ENCODE results near the gene ANKMY1. TPM values are rescaled to one million over a fixed set of nuclear protein-coding genes. Genes with fewer than 3 reads are reported as not detected.
A peak's percentile ranks its signal among the peaks of the same experiment; 100 is the strongest.

Gene ANKMY1
- total and polyA plus RNA-seq, 3 donors from 2014 or later: 57.3 to 92.5 (median 75.7) TPM

DNA sequence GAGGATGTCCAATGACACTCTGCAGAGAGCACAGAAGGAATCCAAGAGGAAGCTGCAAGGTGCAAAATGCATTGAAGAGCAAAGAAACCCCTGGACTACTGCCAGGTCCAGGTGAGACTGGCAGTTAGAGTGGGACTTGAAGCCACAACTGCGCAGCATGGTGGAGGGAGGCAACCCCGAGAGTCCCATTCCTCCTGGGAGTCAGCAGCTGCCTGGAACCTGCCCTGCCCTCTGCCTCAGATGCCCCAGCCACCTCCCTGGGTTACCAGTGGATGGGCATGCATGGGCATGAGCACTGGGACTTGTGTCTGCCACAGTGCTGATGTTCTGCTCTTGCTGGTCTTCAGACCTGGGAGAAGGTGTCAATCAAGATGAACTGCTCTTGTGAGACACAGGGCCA is 43.2 kb downstream of the ANKMY1 start:
- TF ChIP-seq, protein P1, sequence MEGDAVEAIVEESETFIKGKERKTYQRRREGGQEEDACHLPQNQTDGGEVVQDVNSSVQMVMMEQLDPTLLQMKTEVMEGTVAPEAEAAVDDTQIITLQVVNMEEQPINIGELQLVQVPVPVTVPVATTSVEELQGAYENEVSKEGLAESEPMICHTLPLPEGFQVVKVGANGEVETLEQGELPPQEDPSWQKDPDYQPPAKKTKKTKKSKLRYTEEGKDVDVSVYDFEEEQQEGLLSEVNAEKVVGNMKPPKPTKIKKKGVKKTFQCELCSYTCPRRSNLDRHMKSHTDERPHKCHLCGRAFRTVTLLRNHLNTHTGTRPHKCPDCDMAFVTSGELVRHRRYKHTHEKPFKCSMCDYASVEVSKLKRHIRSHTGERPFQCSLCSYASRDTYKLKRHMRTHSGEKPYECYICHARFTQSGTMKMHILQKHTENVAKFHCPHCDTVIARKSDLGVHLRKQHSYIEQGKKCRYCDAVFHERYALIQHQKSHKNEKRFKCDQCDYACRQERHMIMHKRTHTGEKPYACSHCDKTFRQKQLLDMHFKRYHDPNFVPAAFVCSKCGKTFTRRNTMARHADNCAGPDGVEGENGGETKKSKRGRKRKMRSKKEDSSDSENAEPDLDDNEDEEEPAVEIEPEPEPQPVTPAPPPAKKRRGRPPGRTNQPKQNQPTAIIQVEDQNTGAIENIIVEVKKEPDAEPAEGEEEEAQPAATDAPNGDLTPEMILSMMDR (IDR thresholded peaks at IDR 0.05): no peak
- no peak for TF ChIP-seq POLR2A (IDR thresholded peaks at IDR 0.05)
- intact Hi-C loops (cut with DNase I; ENCODE audit: low total_unique reads): no loop called here
- no peaks in the 10 kb centered on the region for H3K36me3 ChIP-seq (ENCODE audit: low read depth, missing control alignments)
- no peaks in the 10 kb centered on the region for H3K4me1 ChIP-seq
- no peak for DNase-seq
- no peak overlapping the region for H3K4me3 ChIP-seq
- WGBS, 2 donors: 97 to 100% methylated on average over 1 to 2 of the region's 2 CpGs
- H3K27me3 ChIP-seq: no peaks in the 10 kb centered on the region
- H3K27ac ChIP-seq: no peak overlapping the region
- no peaks in the 10 kb centered on the region for H3K9me3 ChIP-seq

DNA sequence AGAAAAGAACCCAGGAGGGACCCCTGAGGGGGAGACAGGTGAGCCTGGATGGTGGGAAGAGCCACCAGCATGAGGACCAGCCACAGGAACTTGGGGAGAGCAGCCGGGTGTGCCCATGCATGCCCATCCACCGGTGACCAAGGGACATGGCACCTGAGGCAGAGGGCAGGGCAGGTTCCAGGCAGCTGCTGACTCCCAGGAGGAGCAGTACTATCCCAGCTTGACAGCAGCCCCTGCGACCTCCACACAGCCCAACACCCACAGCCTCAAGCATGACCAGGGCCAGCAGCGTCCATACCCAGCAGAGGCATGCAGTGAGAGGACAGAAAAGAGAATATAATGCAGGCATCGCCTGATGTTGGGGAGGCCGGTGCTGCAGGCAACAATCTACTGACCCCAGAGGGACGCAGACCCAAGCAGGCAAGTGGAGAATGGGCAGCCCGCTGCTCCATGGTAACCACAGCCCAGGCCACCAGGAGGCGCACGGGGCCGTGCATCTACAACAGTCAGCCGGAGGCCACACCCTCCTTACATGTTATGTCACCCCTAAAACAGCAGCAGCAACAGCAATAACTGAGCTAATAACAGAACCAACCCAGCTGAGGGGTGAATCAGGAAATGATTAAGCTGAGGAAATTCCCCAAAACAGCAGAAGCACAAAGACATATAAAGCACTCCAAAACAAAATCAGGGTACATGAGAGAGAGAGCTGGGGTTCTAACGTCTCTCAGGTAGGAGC is 44.1 kb downstream of the ANKMY1 start:
- TF ChIP-seq, protein P1 (IDR thresholded peaks at IDR 0.05): peak; percentile 53 to 63 (median 55)
- no peak for TF ChIP-seq POLR2A (IDR thresholded peaks at IDR 0.05)
- 60 to 63% methylated on average over 11 to 13 of the region's 13 CpGs for WGBS, 2 donors
- Histone ChIP-seq H3K27ac (no peak overlapping the region), H3K9me3 (no peaks in the 10 kb centered on the region), H3K36me3 (ENCODE audit: low read depth, missing control alignments) (no peaks in the 10 kb centered on the region), H3K4me1 (no peaks in the 10 kb centered on the region), H3K27me3 (no peaks in the 10 kb centered on the region), H3K4me3 (no peak overlapping the region)
- intact Hi-C loops (cut with DNase I; ENCODE audit: low total_unique reads): no loop called here
- DNase-seq: peak; percentile 84

DNA sequence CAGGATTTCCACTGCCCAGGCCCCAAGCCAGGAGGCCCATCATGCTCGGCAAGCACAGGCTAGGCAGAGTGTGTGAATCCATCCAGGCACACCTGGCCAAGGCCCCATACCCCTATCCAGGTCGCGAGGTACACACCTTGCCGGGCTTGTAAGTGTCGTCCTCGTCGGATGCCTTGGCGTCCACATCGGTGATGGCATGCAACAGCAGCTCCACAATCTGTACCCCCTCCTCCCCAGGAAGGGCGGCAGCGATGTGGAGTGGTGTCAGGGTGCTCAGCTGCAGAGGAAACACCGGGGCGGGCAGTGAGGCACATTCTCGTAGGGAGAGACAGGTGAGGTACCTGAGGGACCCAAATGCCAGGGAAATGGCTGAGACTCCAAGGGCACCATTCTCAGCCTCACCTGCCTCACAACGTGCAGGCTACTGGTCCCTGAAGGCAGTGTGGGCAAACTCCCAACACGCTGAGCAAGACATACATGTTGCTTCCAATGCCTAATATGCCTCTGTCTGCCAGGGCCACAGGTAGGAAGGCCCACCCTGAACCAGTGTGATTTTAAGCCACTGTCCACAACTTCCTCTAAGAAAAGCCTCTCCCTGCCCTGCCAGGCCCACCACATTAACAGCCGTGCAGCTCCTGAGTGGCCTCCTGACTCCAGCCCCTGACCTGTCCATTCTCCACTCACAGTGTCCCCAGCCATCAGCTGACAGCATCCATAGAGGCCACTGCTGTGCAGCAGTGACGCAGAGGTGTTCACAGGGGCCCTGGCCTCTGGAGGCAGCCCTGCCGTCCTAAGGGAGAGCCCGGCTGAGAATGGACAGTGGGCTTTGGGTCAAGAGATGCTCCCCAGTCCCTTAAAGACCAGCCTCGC is 44.9 kb downstream of the ANKMY1 start:
- Histone ChIP-seq H3K4me3 (no peak overlapping the region), H3K27ac (no peak overlapping the region), H3K9me3 (no peaks in the 10 kb centered on the region), H3K4me1 (no peaks in the 10 kb centered on the region), H3K36me3 (ENCODE audit: low read depth, missing control alignments) (no peaks in the 10 kb centered on the region), H3K27me3 (no peaks in the 10 kb centered on the region)
- 94 to 97% methylated on average over 16 to 21 of the region's 21 CpGs for WGBS, 2 donors
- intact Hi-C loops (cut with DNase I; ENCODE audit: low total_unique reads): no loop called here
- no peak for TF ChIP-seq POLR2A (IDR thresholded peaks at IDR 0.05)
- TF ChIP-seq, protein P1 (IDR thresholded peaks at IDR 0.05): no peak
- DNase-seq: no peak

DNA sequence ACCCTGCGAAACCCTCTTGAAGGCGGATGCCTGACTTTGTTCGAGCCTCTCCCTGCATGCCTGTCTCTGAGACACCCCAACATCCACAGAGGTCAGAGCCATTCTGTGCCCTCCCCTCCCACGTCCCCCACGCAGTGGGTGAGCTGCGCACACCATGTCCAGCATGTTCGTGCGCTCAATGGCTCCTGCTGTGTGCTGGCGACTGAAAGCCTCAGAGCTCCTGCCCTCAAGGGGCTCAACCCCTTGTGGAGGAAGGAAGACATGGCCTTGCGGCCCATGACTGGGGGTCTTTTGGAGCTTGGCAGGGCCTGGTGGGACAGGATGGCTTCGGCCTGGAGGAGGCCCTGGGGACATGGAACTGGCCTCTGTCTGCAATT is 45.7 kb downstream of the ANKMY1 start:
- H3K4me3 ChIP-seq: no peak overlapping the region
- no peaks in the 10 kb centered on the region for H3K9me3 ChIP-seq
- intact Hi-C loops (cut with DNase I; ENCODE audit: low total_unique reads): no loop called here
- DNase-seq: no peak
- no peak overlapping the region for H3K27ac ChIP-seq
- H3K4me1 ChIP-seq: no peaks in the 10 kb centered on the region
- H3K36me3 ChIP-seq (ENCODE audit: low read depth, missing control alignments): no peaks in the 10 kb centered on the region
- H3K27me3 ChIP-seq: no peaks in the 10 kb centered on the region
- WGBS, 2 donors: 89 to 98% methylated on average over 5 to 11 of the region's 11 CpGs
- TF ChIP-seq, protein P1 (IDR thresholded peaks at IDR 0.05): no peak
- TF ChIP-seq POLR2A (IDR thresholded peaks at IDR 0.05): no peak

All from testis (tissue), 3 donors.